SKM-1 (cell line): ENCODE measurements around the gene TRO.

Experiments used
- DNase-seq: peaks from one replicate; lab custom pipeline; 2025; ENCODE audit not compliant: unreplicated experiment; lab: John Stamatoyannopoulos, UW

TRO gene

DNA sequence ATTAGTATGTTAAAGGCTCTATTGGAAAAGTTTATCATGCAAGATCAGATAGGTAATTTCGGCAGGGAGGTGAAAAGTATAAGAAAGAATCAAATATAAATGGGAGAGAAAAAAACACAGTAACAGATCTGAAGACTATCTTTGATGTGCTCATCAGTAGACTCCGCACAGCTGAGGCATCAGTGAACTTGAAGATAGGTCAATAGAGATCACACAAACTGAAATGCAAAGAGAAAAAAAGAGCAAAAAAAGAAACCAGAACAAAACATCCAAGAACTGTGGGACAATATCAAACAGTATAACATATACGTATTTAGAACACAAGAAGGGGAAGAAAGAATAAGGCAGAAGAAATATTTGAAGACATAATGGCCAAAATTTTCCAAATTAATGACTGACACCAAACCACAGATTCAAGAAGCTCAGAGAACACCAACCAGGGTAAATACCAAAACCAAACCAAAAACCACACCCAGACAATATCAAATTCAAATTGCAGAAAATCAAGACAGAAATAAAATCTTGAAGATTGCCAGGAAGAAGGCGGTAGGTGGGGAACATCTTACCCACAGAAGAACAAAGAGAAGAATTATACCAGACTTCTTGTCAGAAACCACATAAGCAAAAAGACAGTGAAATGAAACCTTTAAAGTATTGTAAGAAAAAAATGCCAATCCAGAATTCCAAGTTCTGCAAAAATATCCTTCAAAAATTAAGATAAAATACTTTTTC, 44.3 kb downstream of the TRO start:
- no peak for DNase-seq

DNA sequence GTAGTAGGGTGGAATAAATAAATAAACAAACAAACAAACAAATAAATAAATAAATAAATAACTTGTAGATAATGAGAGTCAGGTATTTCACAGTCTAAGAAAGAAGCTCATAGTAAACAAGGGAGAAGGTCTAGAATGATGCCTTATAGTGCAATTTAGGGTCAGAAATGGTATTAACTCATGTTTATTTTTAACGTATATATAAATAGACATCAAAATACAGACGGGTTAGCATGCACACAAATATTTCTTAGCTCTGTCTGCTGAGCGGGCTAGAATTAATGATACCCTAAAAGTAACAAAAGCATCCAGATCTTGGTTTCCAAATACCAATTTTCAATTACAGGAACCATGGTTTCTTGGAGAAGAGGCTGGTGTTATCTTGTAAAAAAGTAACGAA, 56.8 kb downstream of the TRO start:
- no peak for DNase-seq

DNA sequence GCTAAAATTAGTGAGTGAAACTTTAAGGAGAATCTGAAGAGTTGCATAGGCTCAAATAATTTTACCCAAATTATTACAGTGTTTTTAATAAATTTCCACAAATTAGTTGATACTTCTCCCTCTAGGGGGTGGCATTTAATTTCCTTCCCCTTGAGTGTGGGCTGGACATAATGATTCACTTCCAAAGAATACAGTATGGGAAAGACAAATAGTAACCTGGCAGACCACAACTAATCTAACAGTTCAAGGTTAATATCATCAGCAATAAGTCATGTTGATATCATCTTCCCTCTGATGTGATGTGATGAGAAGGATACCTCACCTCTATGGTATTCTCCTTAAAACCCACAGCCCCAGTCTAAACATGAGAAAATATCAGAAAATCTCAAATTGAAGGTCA, 57.8 kb downstream of the TRO start:
- DNase-seq, result no peak

DNA sequence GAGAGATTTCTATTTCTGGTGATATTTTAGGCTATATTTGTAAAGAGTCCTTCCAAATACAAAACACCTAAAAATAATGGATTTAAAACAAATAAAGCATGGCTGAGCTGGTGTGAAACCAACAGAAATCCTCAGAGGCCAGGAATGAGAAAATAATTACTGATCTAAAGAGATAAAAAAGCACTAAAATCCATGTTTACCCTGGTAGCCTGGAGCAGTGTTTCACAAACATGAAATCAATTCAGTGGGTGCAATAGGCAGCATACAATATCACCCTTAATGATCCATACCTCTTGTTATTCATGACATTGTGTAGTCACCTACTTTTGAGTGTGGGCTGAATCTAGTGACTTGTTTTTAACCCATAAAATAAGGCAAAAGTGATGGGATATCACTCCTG, 58.8 kb downstream of the TRO start:
- DNase-seq, result no peak

DNA sequence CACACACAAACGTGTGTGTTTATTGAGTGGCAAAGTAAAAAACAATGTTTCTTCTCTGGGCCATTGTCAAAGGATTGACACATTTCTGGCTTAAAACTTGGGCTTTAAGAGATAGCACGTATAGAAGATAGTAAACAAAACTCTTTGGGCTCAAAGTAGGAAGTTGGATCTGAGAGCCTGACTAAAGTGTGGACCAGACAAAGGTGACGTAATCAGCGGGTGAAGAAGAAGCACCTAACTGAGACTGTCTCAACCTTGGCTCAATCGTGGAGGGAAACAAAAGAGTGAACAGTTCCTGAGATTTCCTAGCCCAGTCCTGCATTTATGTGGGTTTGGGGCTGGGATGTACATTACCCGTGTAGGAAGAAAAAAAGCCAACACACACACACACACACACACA, 59.7 kb downstream of the TRO start:
- no peak for DNase-seq
